Measurements from ENCODE around the gene SULT2B1. TPM values are rescaled to one million over a fixed set of nuclear protein-coding genes. Genes with fewer than 3 reads are reported as not detected.

The SULT2B1 gene
- total RNA-seq, 1 experiment from 2014 or later = 6.2 TPM

GRCh38 chr19:48615231-48616040 is 63.5 kb downstream of the SULT2B1 start:
- Histone ChIP-seq H3K4me1 (replicated peaks; ENCODE audit: insufficient read depth) (peaks cover 49% of the 10 kb centered on the region), H3F3A (ENCODE audit: insufficient read depth, low read depth) (peaks cover 78% of the 10 kb centered on the region), H2AFZ (no peak overlapping the region), H3K4me2 (peak overlapping the region; percentile 94), H3K9me2 (ENCODE audit: insufficient read depth) (no peaks in the 10 kb centered on the region), H3K27ac (peak overlapping the region; percentile 91), H3K9me3 (ENCODE audit: insufficient read depth, low read depth) (no peaks in the 10 kb centered on the region), H3K36me3 (ENCODE audit: low read depth) (peaks cover 35% of the 10 kb centered on the region), H3K4me3 (peak overlapping the region; percentile 92), H3K27me3 (ENCODE audit: insufficient read depth, low read depth) (no peaks in the 10 kb centered on the region), H3K79me2 (ENCODE audit: low read depth) (peaks cover 48% of the 10 kb centered on the region), H4K20me1 (ENCODE audit: insufficient read depth) (peaks cover 34% of the 10 kb centered on the region)
- DNase-seq = no peak
- no TSS peak for BruUV-seq (replicated peaks)
- CTCF ChIA-PET = interaction anchor here (1.8 kb wide), 1 partner anchor 26 kb away, joined by 5 read pairs; no protein-coding TSS in a partner anchor
- POLR2A ChIA-PET (ENCODE audit: unreplicated experiment) = no interaction called here
- TF ChIP-seq CTCF (conservative IDR thresholded peaks at IDR 0.05) (no peak), EZH2 (IDR thresholded peaks at IDR 0.05; ENCODE audit: low read depth) (no peak)
- intact Hi-C loops (cut with micrococcal nuclease; ENCODE audit: unreplicated experiment) = loop anchor here (2.0 kb wide), 1 partner anchor 27 kb away; no protein-coding TSS in a partner anchor

GRCh38 chr19:48616041-48616436 is 64.1 kb downstream of the SULT2B1 start:
- peak overlapping the region; percentile 94 for H3K4me2 ChIP-seq
- peaks cover 34% of the 10 kb centered on the region for H4K20me1 ChIP-seq (ENCODE audit: insufficient read depth)
- POLR2A ChIA-PET (ENCODE audit: unreplicated experiment) = no interaction called here

More at GRCh38 chr19:48616041-48616436, 64.1 kb downstream of the SULT2B1 start:
- Histone ChIP-seq H3F3A (ENCODE audit: insufficient read depth, low read depth) (peaks cover 78% of the 10 kb centered on the region), H3K4me3 (peak overlapping the region; percentile 92; the same call in 1 of the 2 replicates), H3K79me2 (ENCODE audit: low read depth) (peaks cover 48% of the 10 kb centered on the region), H3K4me1 (replicated peaks; ENCODE audit: insufficient read depth) (peaks cover 49% of the 10 kb centered on the region), H3K9me2 (ENCODE audit: insufficient read depth) (no peaks in the 10 kb centered on the region), H3K36me3 (ENCODE audit: low read depth) (peaks cover 35% of the 10 kb centered on the region), H3K27ac (peak overlapping the region; percentile 91), H3K27me3 (ENCODE audit: insufficient read depth, low read depth) (no peaks in the 10 kb centered on the region), H3K9me3 (ENCODE audit: insufficient read depth, low read depth) (no peaks in the 10 kb centered on the region), H2AFZ (no peak overlapping the region)
- CTCF ChIA-PET = no interaction called here
- BruUV-seq (replicated peaks) = no TSS peak
- DNase-seq = no peak
- no peak for TF ChIP-seq CTCF (conservative IDR thresholded peaks at IDR 0.05)
- TF ChIP-seq EZH2 (IDR thresholded peaks at IDR 0.05; ENCODE audit: low read depth) = no peak
- intact Hi-C loops (cut with micrococcal nuclease; ENCODE audit: unreplicated experiment) = no loop called here
